Activated CD8-positive, alpha-beta memory T cell treated with anti-CD3 and anti-CD28 coated beads, Interleukin-2, amount 10 ng/mL, durations not matched to agents 7 days and 5 days (primary cell): Measurements from ENCODE around the gene FN1. TPM values are rescaled to one million over a fixed set of nuclear protein-coding genes. Genes with fewer than 3 reads are reported as not detected.
A peak's percentile ranks its signal among the peaks of the same experiment; 100 is the strongest.
"Not testable (repeated sequence)": the region's sequence is repeated elsewhere in the genome, so short reads cannot be mapped to it uniquely, and the experiment has no call there.

Experiments
- ATAC-seq: fragments of 150-1000 bp; cut with Tn5 transposase; one replicate; pipeline ENCODE4 v1.10.0; 2021; ENCODE audit warnings: moderate library complexity
- CTCF ChIA-PET: fragments of 350-600 bp; sonication (Branson Sonifier 250); formaldehyde crosslinking; loops from one replicate; lab custom pipeline; 2021; ENCODE audit warnings: antibody characterized with exemption; lab: Charles Lee
- DNase-seq: peaks from one replicate; pipeline ENCODE4 v3.0.0-alpha.2; 2020
- H3K27ac Mint-ChIP-seq: one replicate; pipeline ENCODE4 v1.8.0; 2021; ENCODE audit warnings: mild to moderate bottlenecking, mixed read lengths
- H3K27me3 Mint-ChIP-seq: one replicate; pipeline ENCODE4 v1.8.0; 2021; ENCODE audit warnings: mixed read lengths
- H3K36me3 Mint-ChIP-seq: one replicate; pipeline ENCODE4 v1.8.0; 2021; ENCODE audit warnings: mild to moderate bottlenecking, mixed read lengths
- H3K4me1 Mint-ChIP-seq: one replicate; pipeline ENCODE4 v1.8.0; 2021; ENCODE audit warnings: mixed read lengths
- H3K4me3 Mint-ChIP-seq: one replicate; pipeline ENCODE4 v1.8.0; 2021; ENCODE audit warnings: mild to moderate bottlenecking, moderate library complexity, mixed read lengths
- H3K9me3 Mint-ChIP-seq: one replicate; pipeline ENCODE4 v1.8.0; 2022; ENCODE audit warnings: low read depth, mixed read lengths
- total RNA-seq, 2 experiments: library from RNA; stranded (reverse); gene quantifications; one replicate each; pipeline ENCODE4 v1.2.3, GENCODE V29; 2021

The FN1 gene
- total RNA-seq, 2 experiments from 2014 or later, result 0.70 to 2.5 TPM

GRCh38 chr2:215415218-215415617 lies 20.6 kb downstream of the FN1 start:
- peaks cover 7% of the 10 kb centered on the region for H3K4me1 Mint-ChIP-seq
- H3K27ac Mint-ChIP-seq, result no peak overlapping the region
- DNase-seq (no peak), ATAC-seq (no peak)
- CTCF ChIA-PET, result no interaction called here
- no peak overlapping the region for H3K4me3 Mint-ChIP-seq
- H3K36me3 Mint-ChIP-seq, result no peaks in the 10 kb centered on the region
- H3K9me3 Mint-ChIP-seq, result no peaks in the 10 kb centered on the region
- peaks cover 39% of the 10 kb centered on the region for H3K27me3 Mint-ChIP-seq

GRCh38 chr2:215414674-215415073 lies 21.2 kb downstream of the FN1 start:
- H3K27me3 Mint-ChIP-seq, result peaks cover 39% of the 10 kb centered on the region
- peaks cover 12% of the 10 kb centered on the region for H3K4me1 Mint-ChIP-seq
- H3K27ac Mint-ChIP-seq, result no peak overlapping the region
- H3K36me3 Mint-ChIP-seq, result no peaks in the 10 kb centered on the region
- no peak for DNase-seq
- H3K4me3 Mint-ChIP-seq, result no peak overlapping the region
- CTCF ChIA-PET, result no interaction called here
- ATAC-seq, result no peak
- no peaks in the 10 kb centered on the region for H3K9me3 Mint-ChIP-seq

- CTCF ChIA-PET, result no interaction called here
- Mint-ChIP-seq H3K36me3 (no peaks in the 10 kb centered on the region), H3K9me3 (no peaks in the 10 kb centered on the region), H3K4me1 (peaks cover 19% of the 10 kb centered on the region), H3K4me3 (no peak overlapping the region), H3K27me3 (peaks cover 35% of the 10 kb centered on the region), H3K27ac (no peak overlapping the region)
- ATAC-seq (no peak), DNase-seq (no peak)
Observed at GRCh38 chr2:215413974-215414373, 21.9 kb downstream of the FN1 start.

GRCh38 chr2:215413484-215413777 lies 22.4 kb downstream of the FN1 start:
- Mint-ChIP-seq H3K36me3 (no peaks in the 10 kb centered on the region), H3K27me3 (peaks cover 32% of the 10 kb centered on the region), H3K9me3 (no peaks in the 10 kb centered on the region), H3K27ac (no peak overlapping the region), H3K4me3 (no peak overlapping the region), H3K4me1 (peaks cover 21% of the 10 kb centered on the region)
- CTCF ChIA-PET, result no interaction called here
- DNase-seq, result no peak
- no peak for ATAC-seq

- no peaks in the 10 kb centered on the region for H3K9me3 Mint-ChIP-seq
- CTCF ChIA-PET, result no interaction called here
- ATAC-seq (no peak), DNase-seq (no peak)
- no peaks in the 10 kb centered on the region for H3K36me3 Mint-ChIP-seq
- H3K4me3 Mint-ChIP-seq, result no peak overlapping the region
- peaks cover 21% of the 10 kb centered on the region for H3K4me1 Mint-ChIP-seq
- no peak overlapping the region for H3K27ac Mint-ChIP-seq
- peaks cover 31% of the 10 kb centered on the region for H3K27me3 Mint-ChIP-seq
Observed at GRCh38 chr2:215411941-215412743, 23.7 kb downstream of the FN1 start.

GRCh38 chr2:215410932-215411285 lies 25.0 kb downstream of the FN1 start:
- CTCF ChIA-PET, result no interaction called here
- ATAC-seq (peak; percentile 63), DNase-seq (no peak)
- H3K4me3 Mint-ChIP-seq, result no peak overlapping the region
- no peaks in the 10 kb centered on the region for H3K9me3 Mint-ChIP-seq
- H3K27me3 Mint-ChIP-seq, result peaks cover 35% of the 10 kb centered on the region
- H3K4me1 Mint-ChIP-seq, result peaks cover 21% of the 10 kb centered on the region
- H3K36me3 Mint-ChIP-seq, result no peaks in the 10 kb centered on the region
- no peak overlapping the region for H3K27ac Mint-ChIP-seq

- H3K4me3 Mint-ChIP-seq, H3K36me3 Mint-ChIP-seq, ATAC-seq, DNase-seq, H3K27ac Mint-ChIP-seq, H3K9me3 Mint-ChIP-seq, CTCF ChIA-PET: not testable (repeated sequence)
- Mint-ChIP-seq H3K27me3 (peaks cover 35% of the 10 kb centered on the region), H3K4me1 (peaks cover 21% of the 10 kb centered on the region)
Observed at GRCh38 chr2:215410181-215410931, 25.5 kb downstream of the FN1 start.

- Mint-ChIP-seq H3K4me1 (peaks cover 21% of the 10 kb centered on the region), H3K9me3 (no peaks in the 10 kb centered on the region), H3K27ac (no peak overlapping the region), H3K36me3 (no peaks in the 10 kb centered on the region), H3K27me3 (peaks cover 34% of the 10 kb centered on the region), H3K4me3 (no peak overlapping the region)
- CTCF ChIA-PET, result no interaction called here
- peak; percentile 46 for DNase-seq
- peak; percentile 33 for ATAC-seq
Observed at GRCh38 chr2:215409331-215410127, 26.3 kb downstream of the FN1 start.

GRCh38 chr2:215408441-215408840 lies 27.4 kb downstream of the FN1 start:
- H3K9me3 Mint-ChIP-seq, H3K36me3 Mint-ChIP-seq, H3K4me3 Mint-ChIP-seq, CTCF ChIA-PET, ATAC-seq, H3K27ac Mint-ChIP-seq, DNase-seq: not testable (repeated sequence)
- Mint-ChIP-seq H3K4me1 (peaks cover 21% of the 10 kb centered on the region), H3K27me3 (peaks cover 32% of the 10 kb centered on the region)

GRCh38 chr2:215407590-215408264 lies 28.1 kb downstream of the FN1 start:
- ATAC-seq, result no peak
- CTCF ChIA-PET, result no interaction called here

GRCh38 chr2:215407061-215407460 lies 28.8 kb downstream of the FN1 start:
- Mint-ChIP-seq H3K27ac (no peak overlapping the region), H3K9me3 (no peaks in the 10 kb centered on the region), H3K4me1 (peaks cover 22% of the 10 kb centered on the region), H3K27me3 (peaks cover 33% of the 10 kb centered on the region), H3K36me3 (no peaks in the 10 kb centered on the region), H3K4me3 (no peak overlapping the region)
- ATAC-seq (no peak), DNase-seq (no peak)
- CTCF ChIA-PET, result no interaction called here

More at GRCh38 chr2:215407590-215408264, 28.1 kb downstream of the FN1 start:
- Mint-ChIP-seq H3K4me3 (no peak overlapping the region), H3K4me1 (peaks cover 21% of the 10 kb centered on the region), H3K27ac (no peak overlapping the region), H3K9me3 (no peaks in the 10 kb centered on the region), H3K27me3 (peaks cover 33% of the 10 kb centered on the region), H3K36me3 (no peaks in the 10 kb centered on the region)
- DNase-seq, result no peak

GRCh38 chr2:215405722-215406581 lies 29.9 kb downstream of the FN1 start:
- Mint-ChIP-seq H3K36me3 (no peaks in the 10 kb centered on the region), H3K4me3 (no peak overlapping the region), H3K27ac (no peak overlapping the region), H3K27me3 (peaks cover 33% of the 10 kb centered on the region), H3K9me3 (no peaks in the 10 kb centered on the region), H3K4me1 (peaks cover 24% of the 10 kb centered on the region)
- CTCF ChIA-PET, result no interaction called here
- DNase-seq (no peak), ATAC-seq (no peak)
